NCI-H146 treated with DMSO at 0.1 percent for 48 hours (cell line): Measurements from ENCODE around the gene ZNF746.
A peak's percentile ranks its signal among the peaks of the same experiment; 100 is the strongest.

ENCODE experiments used
- DNase-seq: peaks from one replicate; lab custom pipeline; 2025; ENCODE audit not compliant: unreplicated experiment; lab: John Stamatoyannopoulos, UW

The ZNF746 gene

GRCh38 chr7:149490083-149490760 is 7.4 kb downstream of the ZNF746 start:
- no peak for DNase-seq

- DNase-seq = no peak
These were observed 8.1 kb downstream of the ZNF746 start for GRCh38 chr7:149489391-149490024.

- no peak for DNase-seq
These were observed 18.0 kb downstream of the ZNF746 start for GRCh38 chr7:149479568-149479967.

GRCh38 chr7:149478754-149479153 is 18.9 kb downstream of the ZNF746 start:
- no peak for DNase-seq

GRCh38 chr7:149477494-149478443 is 19.8 kb downstream of the ZNF746 start:
- no peak for DNase-seq

- no peak for DNase-seq
These were observed 20.8 kb downstream of the ZNF746 start for GRCh38 chr7:149476791-149477190.

GRCh38 chr7:149475121-149476045 is 22.2 kb downstream of the ZNF746 start:
- no peak for DNase-seq

- DNase-seq = no peak
These were observed 23.1 kb downstream of the ZNF746 start for GRCh38 chr7:149474309-149475120.

GRCh38 chr7:149473251-149473650 is 24.4 kb downstream of the ZNF746 start:
- DNase-seq = no peak

- DNase-seq = no peak
These were observed 26.2 kb downstream of the ZNF746 start for GRCh38 chr7:149471289-149471953.

- DNase-seq = no peak
These were observed 27.8 kb downstream of the ZNF746 start for GRCh38 chr7:149469806-149470205.

- DNase-seq = no peak
These were observed 29.4 kb downstream of the ZNF746 start for GRCh38 chr7:149468208-149468607.

- DNase-seq = no peak
These were observed 30.2 kb downstream of the ZNF746 start for GRCh38 chr7:149467321-149467859.

GRCh38 chr7:149466364-149466763 is 31.2 kb downstream of the ZNF746 start:
- DNase-seq = no peak

GRCh38 chr7:149463500-149464161 is 34.0 kb downstream of the ZNF746 start:
- DNase-seq = no peak

GRCh38 chr7:149462101-149462520 is 35.5 kb downstream of the ZNF746 start:
- DNase-seq = no peak

GRCh38 chr7:149460493-149461277 is 36.9 kb downstream of the ZNF746 start, which contains the start of gene ZNF777:
ZNF777 (minus strand) TSS chr7:149461062; CDS start chr7:149456022, 5,040 bp downstream.
- peak; percentile 52 for DNase-seq
